Measurements from ENCODE around the gene APLP2. TPM values are rescaled to one million over a fixed set of nuclear protein-coding genes. Genes with fewer than 3 reads are reported as not detected.

APLP2 gene
- total RNA-seq, 2 donors from 2014 or later: 821 to 864 TPM

GRCh38 chr11:130037058-130037457, 32.6 kb upstream of the APLP2 start:
- Mint-ChIP-seq H3K4me3 (no peak overlapping the region), H3K4me1 (peaks cover 4% of the 10 kb centered on the region), H3K27me3 (ENCODE audit: insufficient read depth) (no peaks in the 10 kb centered on the region), H3K9me3 (peaks cover 3% of the 10 kb centered on the region), H3K36me3 (ENCODE audit: low read depth) (no peaks in the 10 kb centered on the region), H3K27ac (no peak overlapping the region)
- H3K36me3 ChIP-seq (ENCODE audit: control insufficient read depth, insufficient read depth, low read length): no peaks in the 10 kb centered on the region
- no peak overlapping the region for H3K9ac ChIP-seq (ENCODE audit: extremely low read depth, low read length, poor library complexity, severe bottlenecking)
- no peaks in the 10 kb centered on the region for H3K4me1 ChIP-seq (ENCODE audit: control insufficient read depth, insufficient read depth, low read length)
- no peak overlapping the region for H3K4me3 ChIP-seq (ENCODE audit: low read length)
- WGBS, 2 experiments (ENCODE audit: insufficient coverage in 1 of 2, insufficient read length in 1 of 2): 89 to 90% methylated on average over 1 to 3 of the region's 3 CpGs
- no peaks in the 10 kb centered on the region for H3K27me3 ChIP-seq (ENCODE audit: control insufficient read depth, insufficient read depth, low read length, poor library complexity, severe bottlenecking)
- no peak overlapping the region for H3K27ac ChIP-seq (ENCODE audit: low read depth, low read length)
- no peaks in the 10 kb centered on the region for H3K9me3 ChIP-seq (ENCODE audit: control insufficient read depth, low read length)
- no peak for DNase-seq
- no peak for TF ChIP-seq CTCF (conservative IDR thresholded peaks at IDR 0.05)

DNA sequence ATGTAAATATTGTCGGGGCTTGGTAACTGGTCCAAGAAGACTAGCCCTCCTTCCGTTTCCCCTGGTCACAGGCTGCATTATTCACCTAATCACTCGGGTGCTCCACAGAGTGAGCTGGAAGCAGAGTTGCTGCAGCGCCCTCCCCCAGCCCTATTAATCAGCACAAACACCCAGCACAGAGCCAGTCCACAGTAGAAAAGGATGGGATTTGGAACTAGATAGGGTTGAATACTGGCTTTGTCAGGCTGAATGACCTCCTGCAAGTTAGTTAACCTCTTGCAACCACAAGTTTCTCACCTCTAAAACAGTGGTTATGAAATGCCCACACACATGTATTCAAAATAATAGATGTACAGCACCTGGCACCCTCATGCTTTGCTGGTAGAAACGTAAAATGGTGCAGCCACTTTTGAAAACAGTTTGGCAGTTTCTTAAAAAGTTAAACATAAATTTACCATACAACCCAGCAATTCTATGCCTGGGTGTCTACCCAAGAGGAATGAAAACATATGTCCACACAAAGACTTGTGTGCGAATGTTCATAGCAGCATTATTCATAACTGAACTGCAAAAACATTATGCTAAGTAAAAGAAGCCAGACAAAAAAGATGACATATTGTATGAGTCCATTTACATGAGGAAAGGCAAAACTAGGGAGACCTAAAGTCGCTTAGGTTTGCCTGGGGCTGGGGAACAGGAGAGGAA, 31.7 kb upstream of the APLP2 start:
- Histone ChIP-seq H3K4me1 (ENCODE audit: control insufficient read depth, insufficient read depth, low read length) (no peaks in the 10 kb centered on the region), H3K36me3 (ENCODE audit: control insufficient read depth, insufficient read depth, low read length) (no peaks in the 10 kb centered on the region), H3K27me3 (ENCODE audit: control insufficient read depth, insufficient read depth, low read length, poor library complexity, severe bottlenecking) (no peaks in the 10 kb centered on the region), H3K9me3 (ENCODE audit: control insufficient read depth, low read length) (no peaks in the 10 kb centered on the region), H3K4me3 (ENCODE audit: low read length) (no peak overlapping the region), H3K9ac (ENCODE audit: extremely low read depth, low read length, poor library complexity, severe bottlenecking) (no peak overlapping the region), H3K27ac (ENCODE audit: low read depth, low read length) (no peak overlapping the region)
- H3K36me3 Mint-ChIP-seq (ENCODE audit: low read depth): no peaks in the 10 kb centered on the region
- H3K27ac Mint-ChIP-seq: no peak overlapping the region
- peak; percentile 55 for DNase-seq
- WGBS, 2 experiments (ENCODE audit: insufficient coverage in 1 of 2, insufficient read length in 1 of 2): 75 to 86% methylated on average over 5 to 7 of the region's 7 CpGs
- no peak for TF ChIP-seq CTCF (conservative IDR thresholded peaks at IDR 0.05)
- H3K4me1 Mint-ChIP-seq: peaks cover 4% of the 10 kb centered on the region
- peaks cover 6% of the 10 kb centered on the region for H3K9me3 Mint-ChIP-seq
- H3K4me3 Mint-ChIP-seq: no peak overlapping the region
- H3K27me3 Mint-ChIP-seq (ENCODE audit: insufficient read depth): no peaks in the 10 kb centered on the region

GRCh38 chr11:130040281-130040940, 29.3 kb upstream of the APLP2 start:
- Histone ChIP-seq H3K27me3 (ENCODE audit: control insufficient read depth, insufficient read depth, low read length, poor library complexity, severe bottlenecking) (no peaks in the 10 kb centered on the region), H3K9ac (ENCODE audit: extremely low read depth, low read length, poor library complexity, severe bottlenecking) (no peak overlapping the region), H3K36me3 (ENCODE audit: control insufficient read depth, insufficient read depth, low read length) (no peaks in the 10 kb centered on the region), H3K9me3 (ENCODE audit: control insufficient read depth, low read length) (no peaks in the 10 kb centered on the region), H3K4me1 (ENCODE audit: control insufficient read depth, insufficient read depth, low read length) (no peaks in the 10 kb centered on the region), H3K27ac (ENCODE audit: low read depth, low read length) (no peak overlapping the region), H3K4me3 (ENCODE audit: low read length) (no peak overlapping the region)
- TF ChIP-seq CTCF (conservative IDR thresholded peaks at IDR 0.05): no peak
- no peaks in the 10 kb centered on the region for H3K36me3 Mint-ChIP-seq (ENCODE audit: low read depth)
- no peaks in the 10 kb centered on the region for H3K27me3 Mint-ChIP-seq (ENCODE audit: insufficient read depth)
- no peak overlapping the region for H3K27ac Mint-ChIP-seq
- peaks cover 4% of the 10 kb centered on the region for H3K4me1 Mint-ChIP-seq
- no peak for DNase-seq
- H3K4me3 Mint-ChIP-seq: no peak overlapping the region
- H3K9me3 Mint-ChIP-seq: peaks cover 20% of the 10 kb centered on the region
- WGBS, 2 experiments (ENCODE audit: insufficient coverage in 1 of 2, insufficient read length in 1 of 2): 95 to 96% methylated on average over 31 to 49 of the region's 49 CpGs
